ENCODE results near the gene ACVR2A.

ACVR2A gene

DNA sequence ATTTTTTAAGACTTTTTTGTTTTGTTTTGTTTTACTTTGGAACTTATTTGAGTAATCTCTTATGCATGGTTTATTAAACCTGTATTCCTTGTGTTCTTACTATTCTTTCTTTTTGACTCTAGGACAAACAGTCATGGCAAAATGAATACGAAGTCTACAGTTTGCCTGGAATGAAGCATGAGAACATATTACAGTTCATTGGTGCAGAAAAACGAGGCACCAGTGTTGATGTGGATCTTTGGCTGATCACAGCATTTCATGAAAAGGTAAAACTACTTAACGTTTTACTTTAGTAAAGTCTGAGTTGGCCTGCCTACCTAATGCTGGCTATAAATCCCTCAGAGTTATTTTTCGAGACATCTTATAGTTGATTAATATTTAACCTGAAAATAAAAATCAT is 72.3 kb downstream of the ACVR2A start:
- in situ Hi-C loops (cut with HindIII; ENCODE audit: low sequenced_read_pairs) = no loop called here

DNA sequence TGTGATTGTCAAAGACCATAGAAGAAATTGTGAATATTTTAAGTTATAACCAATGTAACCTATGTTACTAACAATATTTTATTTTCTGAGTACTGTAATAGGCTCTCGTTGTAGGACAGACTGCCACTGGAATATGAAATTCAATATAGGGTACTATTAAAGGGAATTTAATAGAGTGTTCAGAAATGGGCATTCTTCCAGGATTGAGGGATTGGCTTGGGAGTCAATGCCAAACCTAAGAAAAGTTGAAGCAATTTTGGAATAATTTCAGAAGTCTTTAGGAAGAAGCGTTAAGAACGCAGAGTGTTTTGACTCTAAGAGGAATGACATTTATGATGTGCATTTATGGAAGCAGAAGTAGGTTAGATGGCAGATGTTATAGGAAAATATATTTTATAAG is 79.0 kb downstream of the ACVR2A start:
- in situ Hi-C loops (cut with HindIII; ENCODE audit: low sequenced_read_pairs) = no loop called here

DNA sequence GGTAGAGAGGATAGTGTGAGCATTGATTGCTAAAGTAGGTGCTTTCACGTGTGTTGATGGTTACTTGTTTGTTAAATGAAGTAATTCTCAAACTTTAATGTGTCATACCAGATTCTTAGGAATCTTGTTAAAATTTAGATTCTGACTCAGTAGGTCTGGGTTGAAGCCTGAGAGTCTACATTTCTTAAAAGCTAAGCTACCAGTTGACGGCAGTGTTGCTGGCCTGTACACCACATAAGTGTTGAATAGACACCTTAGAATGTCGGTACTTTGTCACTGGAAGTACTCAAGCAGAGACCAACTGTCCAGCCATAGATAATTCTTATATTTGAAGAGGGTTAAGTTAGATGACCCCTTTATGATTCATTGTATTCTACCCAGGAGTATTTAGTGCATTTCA is 79.8 kb downstream of the ACVR2A start:
- in situ Hi-C loops (cut with HindIII; ENCODE audit: low sequenced_read_pairs) = no loop called here

DNA sequence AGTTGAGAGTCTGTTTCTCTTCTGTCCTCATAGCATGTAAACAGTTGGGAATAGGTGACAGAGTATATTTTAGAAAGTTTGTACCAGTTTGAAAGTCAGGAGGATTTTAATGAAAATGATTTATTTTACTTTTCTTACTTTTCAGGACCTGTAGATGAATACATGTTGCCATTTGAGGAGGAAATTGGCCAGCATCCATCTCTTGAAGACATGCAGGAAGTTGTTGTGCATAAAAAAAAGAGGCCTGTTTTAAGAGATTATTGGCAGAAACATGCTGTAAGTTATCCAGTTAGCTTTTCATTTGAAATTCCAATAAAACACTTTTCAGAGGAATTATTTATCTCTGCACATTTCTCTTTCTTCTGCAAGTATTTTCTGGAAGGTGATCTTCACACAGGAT is 81.1 kb downstream of the ACVR2A start:
- in situ Hi-C loops (cut with HindIII; ENCODE audit: low sequenced_read_pairs) = no loop called here

DNA sequence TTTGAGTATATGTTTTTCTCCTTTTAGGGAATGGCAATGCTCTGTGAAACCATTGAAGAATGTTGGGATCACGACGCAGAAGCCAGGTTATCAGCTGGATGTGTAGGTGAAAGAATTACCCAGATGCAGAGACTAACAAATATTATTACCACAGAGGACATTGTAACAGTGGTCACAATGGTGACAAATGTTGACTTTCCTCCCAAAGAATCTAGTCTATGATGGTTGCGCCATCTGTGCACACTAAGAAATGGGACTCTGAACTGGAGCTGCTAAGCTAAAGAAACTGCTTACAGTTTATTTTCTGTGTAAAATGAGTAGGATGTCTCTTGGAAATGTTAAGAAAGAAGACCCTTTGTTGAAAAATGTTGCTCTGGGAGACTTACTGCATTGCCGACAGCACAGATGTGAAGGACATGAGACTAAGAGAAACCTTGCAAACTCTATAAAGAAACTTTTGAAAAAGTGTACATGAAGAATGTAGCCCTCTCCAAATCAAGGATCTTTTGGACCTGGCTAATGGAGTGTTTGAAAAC is 82.3 kb downstream of the ACVR2A start:
- in situ Hi-C loops (cut with HindIII; ENCODE audit: low sequenced_read_pairs) = no loop called here

DNA sequence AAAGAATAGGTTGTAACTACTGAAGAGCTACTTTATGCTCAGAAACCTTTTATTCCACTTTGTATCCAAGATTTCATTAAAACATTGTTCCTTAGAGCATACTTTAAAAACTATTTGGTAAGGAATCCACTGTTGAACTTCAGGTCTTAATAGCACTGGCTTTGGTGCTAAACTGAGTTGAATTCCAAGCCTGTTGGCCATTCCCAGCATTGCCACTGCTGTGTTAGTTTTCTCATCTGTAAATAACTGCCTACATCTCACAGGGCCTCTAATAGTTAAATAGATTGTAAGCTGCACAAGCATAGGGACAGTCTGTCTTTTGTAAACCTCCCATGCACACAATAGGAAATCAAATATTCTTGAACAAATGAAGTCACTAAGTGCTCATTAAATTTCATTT is 89.1 kb downstream of the ACVR2A start:
- in situ Hi-C loops (cut with HindIII; ENCODE audit: low sequenced_read_pairs) = no loop called here

DNA sequence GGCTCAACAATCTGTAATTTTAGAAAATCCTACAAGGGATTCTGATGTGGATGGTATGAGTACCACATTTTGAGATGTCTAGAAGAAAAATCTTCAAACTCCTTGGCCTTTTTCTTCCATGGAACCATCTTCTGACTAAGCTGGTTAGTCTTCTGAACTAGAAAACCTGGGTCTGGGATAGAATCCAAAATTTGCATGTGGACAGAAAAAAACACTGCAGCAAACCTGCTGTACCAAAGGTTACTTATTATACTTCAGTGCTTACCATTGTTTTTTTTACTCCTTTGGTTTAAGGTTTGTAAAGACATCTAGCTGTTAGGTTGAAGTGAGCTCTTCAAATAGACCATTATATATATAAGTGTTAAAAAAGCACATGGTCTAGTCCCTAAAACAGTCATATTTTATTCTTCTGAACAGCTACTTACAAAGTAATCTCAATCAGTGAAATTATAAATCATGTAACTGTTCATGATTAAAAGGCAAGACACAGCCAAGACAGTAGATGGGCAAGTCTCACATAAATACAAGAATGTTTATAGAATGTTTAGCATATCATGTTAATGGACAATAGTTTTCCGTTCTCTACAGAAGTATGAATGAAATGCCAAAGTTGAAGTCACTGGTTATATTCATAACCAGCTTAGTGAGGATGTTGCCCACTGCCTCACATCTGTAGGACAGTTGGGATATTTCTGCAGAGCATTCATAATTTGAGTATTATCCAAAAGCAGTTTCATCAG is 90.2 kb downstream of the ACVR2A start:
- in situ Hi-C loops (cut with HindIII; ENCODE audit: low sequenced_read_pairs) = no loop called here

DNA sequence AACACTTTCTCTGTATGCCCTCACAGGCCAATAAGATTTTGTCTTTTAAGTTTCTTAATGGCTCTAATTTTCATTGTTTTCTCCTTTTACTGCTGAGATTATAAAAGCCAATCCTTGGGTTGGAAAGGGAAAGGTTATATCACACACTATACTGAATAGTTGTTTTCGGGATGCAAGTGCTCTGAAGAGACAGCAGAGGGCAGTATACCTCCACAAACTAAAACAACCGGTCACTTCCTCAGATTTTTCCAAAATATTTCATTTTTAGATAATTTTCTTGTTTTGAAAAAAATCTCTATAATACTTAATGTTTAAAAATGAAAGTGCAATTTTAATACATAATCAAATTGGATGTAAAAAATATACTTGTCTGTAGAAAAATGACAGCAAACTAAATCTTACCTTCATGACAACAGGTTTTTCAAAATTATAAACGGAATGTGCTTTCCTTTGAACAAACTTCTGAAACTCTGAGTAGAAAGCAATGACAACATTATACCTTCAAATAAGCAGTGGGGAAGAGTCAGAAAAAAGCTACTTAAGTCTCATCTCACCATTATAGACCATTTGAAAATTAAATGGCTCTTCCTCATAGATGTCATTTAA is 93.0 kb downstream of the ACVR2A start:
- in situ Hi-C loops (cut with HindIII; ENCODE audit: low sequenced_read_pairs) = no loop called here

DNA sequence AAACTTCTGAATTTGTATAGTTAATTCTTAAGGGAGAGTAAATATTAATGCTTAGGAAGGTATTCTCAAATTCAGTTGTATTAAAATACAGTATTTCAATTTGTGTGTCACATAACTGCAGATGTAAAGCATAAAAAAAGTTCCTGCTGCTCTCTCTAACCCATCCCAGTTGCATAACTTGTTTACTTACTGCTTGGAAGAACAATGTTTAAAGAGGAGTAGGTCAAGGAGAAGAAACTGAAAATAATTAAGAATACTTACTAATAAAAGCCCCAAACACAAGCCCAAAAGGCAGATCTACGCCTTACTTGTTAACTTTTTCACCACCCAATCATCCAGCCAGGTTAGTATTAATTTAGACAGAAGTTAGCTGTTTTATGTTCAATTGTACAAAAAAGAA is 94.5 kb downstream of the ACVR2A start:
- in situ Hi-C loops (cut with HindIII; ENCODE audit: low sequenced_read_pairs) = no loop called here

DNA sequence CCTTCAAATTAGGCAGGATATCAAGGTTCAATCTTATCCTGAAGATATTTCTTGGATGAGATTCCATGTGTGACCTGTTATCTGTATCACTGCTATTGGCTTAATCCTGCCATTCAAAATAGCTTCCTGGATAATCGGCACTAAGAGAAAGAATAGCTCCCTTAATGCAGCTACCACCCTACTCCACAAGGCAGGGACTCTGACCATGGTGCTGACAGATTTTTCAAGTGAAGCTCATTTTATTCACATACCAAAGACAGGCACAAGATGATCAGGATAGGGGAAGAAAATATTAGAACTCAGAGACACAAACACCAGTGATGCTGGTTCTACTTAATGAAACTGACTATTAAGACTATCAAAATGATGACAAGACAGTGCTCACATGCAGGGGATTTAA is 100.8 kb downstream of the ACVR2A start:
- in situ Hi-C loops (cut with HindIII; ENCODE audit: low sequenced_read_pairs) = no loop called here

DNA sequence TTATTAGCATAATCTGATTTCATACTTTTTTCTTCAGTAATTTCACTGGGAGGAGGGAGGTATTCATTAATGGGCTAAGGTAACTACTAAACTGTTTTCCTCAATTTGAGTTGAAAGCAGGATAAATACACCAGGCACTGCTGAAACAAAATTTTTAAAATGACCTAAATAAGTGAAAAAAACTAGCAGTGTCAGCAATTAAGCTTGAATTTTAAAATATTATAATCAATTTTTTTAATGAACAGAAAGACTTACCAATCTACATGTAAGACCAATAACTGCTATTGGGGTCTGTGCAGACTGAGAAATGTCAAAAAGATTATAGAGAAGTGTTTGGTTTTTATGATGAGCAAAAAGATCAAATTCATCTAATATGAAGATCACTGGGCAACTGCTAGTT is 107.3 kb downstream of the ACVR2A start:
- in situ Hi-C loops (cut with HindIII; ENCODE audit: low sequenced_read_pairs) = no loop called here

DNA sequence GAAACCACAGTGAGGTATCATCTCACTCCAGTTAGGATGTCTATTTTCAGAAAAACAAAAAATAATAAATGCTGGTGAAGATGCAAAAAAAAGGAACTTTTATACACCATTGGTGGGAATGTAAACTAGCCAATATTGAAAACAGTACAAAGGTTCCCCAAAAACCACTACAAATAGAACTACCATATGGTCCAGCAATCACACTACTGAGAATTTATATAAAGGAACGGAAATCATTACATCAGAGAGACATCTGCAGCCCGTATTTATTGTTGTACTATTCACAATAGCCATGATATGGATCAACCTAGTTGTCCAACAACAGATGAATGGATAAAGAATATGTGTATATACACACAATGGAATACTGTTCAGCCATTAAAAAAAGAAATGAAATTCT is 123.7 kb downstream of the ACVR2A start:
- in situ Hi-C loops (cut with HindIII; ENCODE audit: low sequenced_read_pairs) = no loop called here

DNA sequence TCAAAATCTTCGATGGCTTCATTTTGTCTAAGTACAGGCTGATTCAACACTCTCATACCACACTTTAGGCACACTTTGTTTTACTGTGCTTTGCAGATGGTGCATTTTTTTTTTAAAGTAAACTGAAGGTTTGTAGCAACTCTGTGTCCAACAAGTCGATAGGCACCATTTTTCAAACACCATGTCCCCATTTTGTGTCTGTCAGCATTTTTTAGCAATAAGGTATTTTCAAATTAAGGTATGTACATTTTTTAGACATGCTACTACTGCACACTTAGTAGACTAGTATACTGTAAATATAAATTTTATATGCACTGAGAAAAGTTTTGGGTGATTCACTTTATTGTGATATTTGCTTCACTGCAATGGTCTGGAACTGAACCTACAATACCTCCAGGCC is 131.3 kb downstream of the ACVR2A start:
- in situ Hi-C loops (cut with HindIII; ENCODE audit: low sequenced_read_pairs) = no loop called here

DNA sequence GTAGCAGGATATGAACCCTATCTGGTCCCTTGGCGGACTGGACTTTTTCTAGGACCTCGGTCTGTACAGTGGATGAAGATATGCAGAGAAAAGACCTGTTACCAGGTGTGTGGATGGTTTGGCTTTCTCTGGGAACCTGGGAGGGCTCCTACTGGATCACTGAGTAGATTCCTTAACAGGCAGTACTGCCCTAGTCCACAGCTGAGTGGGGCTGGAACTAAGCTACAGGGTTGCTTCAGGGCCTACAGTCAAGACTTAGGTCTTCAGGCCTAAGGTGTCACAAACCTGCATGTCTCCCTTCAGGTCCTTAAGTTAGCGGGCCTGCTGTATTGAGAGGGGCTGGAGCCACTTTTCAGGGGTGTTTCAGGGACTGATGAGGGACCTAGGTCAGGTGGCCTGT is 132.8 kb downstream of the ACVR2A start:
- in situ Hi-C loops (cut with HindIII; ENCODE audit: low sequenced_read_pairs) = no loop called here
